Measurements from ENCODE around the gene GNAQ. TPM values are rescaled to one million over a fixed set of nuclear protein-coding genes. Genes with fewer than 3 reads are reported as not detected.
A peak's percentile ranks its signal among the peaks of the same experiment; 100 is the strongest.

The GNAQ gene
- total RNA-seq, 6 donors from 2014 or later = 50.3 to 117 (median 94.3) TPM

DNA sequence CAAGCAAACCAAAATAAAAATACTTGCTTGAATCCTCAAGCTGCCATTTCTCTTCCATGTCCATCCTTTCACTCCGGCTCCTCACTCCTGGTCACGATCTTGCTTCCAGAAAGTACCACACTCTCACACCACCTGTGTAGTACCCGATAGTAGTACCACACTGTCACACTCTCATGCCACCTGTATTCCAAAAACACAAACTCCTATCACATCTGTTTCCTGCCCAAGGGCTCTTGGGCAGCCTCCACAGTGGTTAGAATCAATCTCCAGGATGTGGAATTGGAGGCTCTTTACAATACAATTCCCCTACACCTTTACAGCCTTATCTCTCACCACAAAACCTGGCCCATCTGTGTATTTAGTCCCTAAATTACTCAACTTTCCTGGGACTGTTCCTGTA, 130.6 kb downstream of the GNAQ start:
- Histone ChIP-seq H3K4me3 (no peak overlapping the region), H3K27me3 (no peaks in the 10 kb centered on the region), H3K9me3 (no peaks in the 10 kb centered on the region), H3K4me1 (peaks cover 13 to 36% (median 16%) of the 10 kb centered on the region in 4 donors), H3K27ac (no peak overlapping the region), H3K36me3 (peaks cover 0 to 2% (median 0%) of the 10 kb centered on the region in 4 donors)
- WGBS, 2 donors = 84 to 89% methylated on average over 3 of the region's 3 CpGs
- TF ChIP-seq POLR2AphosphoS5 (IDR thresholded peaks at IDR 0.05) (no peak), EP300 (IDR thresholded peaks at IDR 0.05) (no peak), POLR2A (IDR thresholded peaks at IDR 0.05) (no peak)
- TF ChIP-seq, protein P1, sequence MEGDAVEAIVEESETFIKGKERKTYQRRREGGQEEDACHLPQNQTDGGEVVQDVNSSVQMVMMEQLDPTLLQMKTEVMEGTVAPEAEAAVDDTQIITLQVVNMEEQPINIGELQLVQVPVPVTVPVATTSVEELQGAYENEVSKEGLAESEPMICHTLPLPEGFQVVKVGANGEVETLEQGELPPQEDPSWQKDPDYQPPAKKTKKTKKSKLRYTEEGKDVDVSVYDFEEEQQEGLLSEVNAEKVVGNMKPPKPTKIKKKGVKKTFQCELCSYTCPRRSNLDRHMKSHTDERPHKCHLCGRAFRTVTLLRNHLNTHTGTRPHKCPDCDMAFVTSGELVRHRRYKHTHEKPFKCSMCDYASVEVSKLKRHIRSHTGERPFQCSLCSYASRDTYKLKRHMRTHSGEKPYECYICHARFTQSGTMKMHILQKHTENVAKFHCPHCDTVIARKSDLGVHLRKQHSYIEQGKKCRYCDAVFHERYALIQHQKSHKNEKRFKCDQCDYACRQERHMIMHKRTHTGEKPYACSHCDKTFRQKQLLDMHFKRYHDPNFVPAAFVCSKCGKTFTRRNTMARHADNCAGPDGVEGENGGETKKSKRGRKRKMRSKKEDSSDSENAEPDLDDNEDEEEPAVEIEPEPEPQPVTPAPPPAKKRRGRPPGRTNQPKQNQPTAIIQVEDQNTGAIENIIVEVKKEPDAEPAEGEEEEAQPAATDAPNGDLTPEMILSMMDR (IDR thresholded peaks at IDR 0.05) = no peak
- ATAC-seq (ENCODE audit: low FRiP score in 2 of 2) (no peak), DNase-seq (no peak)

DNA sequence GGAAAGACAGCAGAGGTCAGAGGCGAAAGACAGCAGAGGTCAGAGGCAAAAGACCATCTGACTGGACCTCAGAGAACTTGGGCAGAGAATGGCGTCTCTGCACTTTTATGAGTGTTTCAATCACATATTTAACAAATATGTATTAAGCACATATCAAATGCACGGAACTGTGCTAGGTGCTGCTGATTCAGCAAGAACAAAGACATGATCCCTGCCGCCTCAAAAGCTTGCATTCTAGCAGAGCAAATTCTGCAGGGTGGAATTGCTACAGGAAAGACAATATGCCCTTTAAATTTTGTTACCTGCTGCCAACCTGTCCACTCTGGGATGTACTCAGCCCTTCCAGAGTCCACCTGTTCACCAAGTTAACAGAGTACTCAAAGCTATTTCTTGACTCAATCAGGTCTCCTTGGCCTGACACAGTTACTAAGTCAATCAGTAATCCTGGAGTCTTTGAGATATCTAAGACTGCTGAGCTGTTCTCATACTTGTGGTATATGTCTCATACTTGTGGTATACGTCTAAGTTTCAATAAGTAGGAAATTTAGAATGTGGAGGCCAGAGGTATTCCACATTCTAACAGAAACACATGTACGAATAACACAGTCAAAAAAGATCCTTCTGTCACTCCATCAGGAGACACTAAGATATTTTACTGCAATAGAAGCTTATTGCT, 131.8 kb downstream of the GNAQ start:
- no peaks in the 10 kb centered on the region for H3K9me3 ChIP-seq
- peaks cover 0 to 9% (median 2%) of the 10 kb centered on the region in 4 donors for H3K36me3 ChIP-seq
- ATAC-seq (ENCODE audit: low FRiP score in 2 of 2) = no peak
- no peak for DNase-seq
- H3K4me3 ChIP-seq = no peak overlapping the region
- H3K4me1 ChIP-seq = peaks cover 11 to 29% (median 14%) of the 10 kb centered on the region in 4 donors
- H3K27me3 ChIP-seq = no peaks in the 10 kb centered on the region
- WGBS, 2 donors = 94% methylated on average over 6 of the region's 6 CpGs
- TF ChIP-seq EP300 (IDR thresholded peaks at IDR 0.05) (no peak), POLR2A (IDR thresholded peaks at IDR 0.05) (no peak), POLR2AphosphoS5 (IDR thresholded peaks at IDR 0.05) (no peak)
- TF ChIP-seq, protein P1 (IDR thresholded peaks at IDR 0.05) = no peak
- H3K27ac ChIP-seq = no peak overlapping the region

DNA sequence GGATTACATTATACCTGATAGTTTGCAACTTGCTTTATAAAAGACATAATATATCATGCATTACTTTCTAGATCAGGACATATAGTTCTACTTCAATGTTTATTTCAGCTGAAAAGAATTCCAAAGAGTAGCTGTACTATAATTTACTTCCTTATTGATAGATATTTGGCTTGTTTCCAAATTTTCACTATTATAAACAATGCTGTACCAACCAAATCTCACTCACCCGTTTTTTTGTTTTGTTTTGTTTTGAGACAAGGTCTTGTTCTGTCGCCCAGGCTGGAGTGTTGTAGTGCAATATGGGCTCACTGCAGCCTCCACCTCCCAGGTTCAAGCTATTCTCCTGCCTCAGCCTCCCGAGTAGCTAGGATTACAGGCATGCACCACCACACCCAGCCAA, 132.7 kb downstream of the GNAQ start:
- WGBS, 2 donors = 56 to 59% methylated on average over 3 of the region's 3 CpGs
- H3K27ac ChIP-seq = no peak overlapping the region
- H3K4me1 ChIP-seq = peaks cover 11 to 28% (median 14%) of the 10 kb centered on the region in 4 donors

DNA sequence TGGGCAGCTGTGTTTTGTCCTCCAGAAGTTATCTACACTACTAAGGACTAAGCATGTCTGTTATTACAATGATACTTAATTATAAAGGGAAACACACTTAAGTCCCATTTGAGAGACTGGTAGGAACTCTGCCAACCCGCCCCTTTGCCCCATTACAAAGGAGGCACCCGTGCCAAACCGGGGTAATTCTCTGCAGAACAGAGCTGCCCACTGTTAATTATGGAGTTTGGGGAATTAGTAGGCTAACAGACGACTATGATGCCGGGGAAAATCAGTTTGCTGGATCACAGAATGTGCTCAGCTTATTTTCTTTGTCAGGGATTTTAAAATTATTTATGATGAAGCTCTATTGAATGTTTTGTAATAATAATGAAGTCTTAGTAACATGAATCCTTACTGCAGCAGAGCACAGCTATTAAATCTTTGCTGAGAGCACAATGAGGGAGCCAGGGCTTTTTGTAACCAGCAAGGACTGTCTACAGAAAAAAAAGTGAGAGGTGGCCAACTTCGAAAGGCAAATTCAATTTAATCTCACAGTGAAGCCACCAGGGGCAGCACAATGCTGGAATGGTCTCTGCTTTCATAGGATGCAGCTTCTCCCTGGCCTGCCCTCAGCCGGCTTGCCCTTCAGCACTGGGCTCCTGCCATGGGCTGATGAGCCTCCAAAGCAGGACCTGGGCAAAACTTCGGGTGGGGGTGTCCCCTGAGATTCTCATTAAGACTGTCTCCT, 134.5 kb downstream of the GNAQ start:
- DNase-seq (no peak), ATAC-seq (ENCODE audit: low FRiP score in 2 of 2) (peak in 1 of 2 donors; percentile 38)
- Histone ChIP-seq H3K36me3 (peaks cover 0 to 7% (median 2%) of the 10 kb centered on the region in 4 donors), H3K4me1 (peaks cover 10 to 29% (median 12%) of the 10 kb centered on the region in 4 donors), H3K9me3 (no peaks in the 10 kb centered on the region), H3K27ac (peak overlapping the region in 1 of 4 donors; percentile 49), H3K4me3 (no peak overlapping the region), H3K27me3 (no peaks in the 10 kb centered on the region)
- TF ChIP-seq EP300 (IDR thresholded peaks at IDR 0.05) = no peak
- TF ChIP-seq, protein P1 (IDR thresholded peaks at IDR 0.05) = no peak
- no peak for TF ChIP-seq POLR2AphosphoS5 (IDR thresholded peaks at IDR 0.05)
- no peak for TF ChIP-seq POLR2A (IDR thresholded peaks at IDR 0.05)
- WGBS, 2 donors = 49 to 57% methylated on average over 8 of the region's 8 CpGs

More for the DNA sequence above, 132.7 kb downstream of the GNAQ start:
- Histone ChIP-seq H3K27me3 (no peaks in the 10 kb centered on the region), H3K36me3 (peaks cover 0 to 9% (median 2%) of the 10 kb centered on the region in 4 donors), H3K9me3 (no peaks in the 10 kb centered on the region), H3K4me3 (no peak overlapping the region)
- no peak for ATAC-seq (ENCODE audit: low FRiP score in 2 of 2)
- TF ChIP-seq EP300 (IDR thresholded peaks at IDR 0.05) (no peak), POLR2AphosphoS5 (IDR thresholded peaks at IDR 0.05) (no peak), POLR2A (IDR thresholded peaks at IDR 0.05) (no peak)
- TF ChIP-seq, protein P1 (IDR thresholded peaks at IDR 0.05) = no peak
- DNase-seq = no peak

Data from upper lobe of left lung (tissue), 6 donors.